Karpas-422 (cell line): ENCODE results near the gene ACSBG1. TPM values are rescaled to one million over a fixed set of nuclear protein-coding genes. Genes with fewer than 3 reads are reported as not detected.

Experiments used
- DNase-seq: peaks from one replicate; pipeline ENCODE4 v3.0.0-alpha.2; 2015
- H2AFZ ChIP-seq: fragments of 200-600 bp; sonication (generic); 2 replicates; pipeline ENCODE4 v1.6.1; 2014; ENCODE audit warnings: antibody characterized with exemption, low read length, mixed read lengths
- H3K27ac ChIP-seq: fragments of 200-600 bp; sonication (generic); 2 replicates; pipeline ENCODE4 v1.5.1; 2014; ENCODE audit warnings: mild to moderate bottlenecking, low read length, moderate library complexity
- H3K27me3 ChIP-seq: fragments of 200-600 bp; sonication (generic); 2 replicates; pipeline ENCODE4 v1.6.1; 2014; ENCODE audit warnings: low read length, mixed read lengths
- H3K36me3 ChIP-seq: fragments of 200-600 bp; sonication (generic); 2 replicates; pipeline ENCODE4 v1.6.1; 2014; ENCODE audit warnings: low read length, mixed read lengths; ENCODE audit not compliant: insufficient read depth
- H3K4me1 ChIP-seq: fragments of 200-600 bp; sonication (generic); 2 replicates; pipeline ENCODE4 v1.6.1; 2014; ENCODE audit warnings: mild to moderate bottlenecking, low read length, mixed read lengths
- H3K4me2 ChIP-seq: fragments of 200-600 bp; sonication (generic); 2 replicates; pipeline ENCODE4 v1.6.1; 2014; ENCODE audit warnings: low read length, low read depth, mild to moderate bottlenecking; ENCODE audit not compliant: poor library complexity, severe bottlenecking
- H3K4me3 ChIP-seq: fragments of 200-600 bp; sonication (generic); 2 replicates; pipeline ENCODE4 v1.5.1; 2014; ENCODE audit warnings: mild to moderate bottlenecking, antibody characterized with exemption, low read length, mixed read lengths
- H3K79me2 ChIP-seq: fragments of 200-600 bp; sonication (generic); 2 replicates; pipeline ENCODE4 v1.6.1; 2014; ENCODE audit warnings: mild to moderate bottlenecking, low read length, mixed read lengths
- H3K9ac ChIP-seq: fragments of 200-600 bp; sonication (generic); 2 replicates; pipeline ENCODE4 v1.6.0; 2014; ENCODE audit warnings: low read length
- H3K9me2 ChIP-seq: fragments of 200-600 bp; sonication (generic), shearing (Covaris generic); replicated peaks from 2 replicates; pipeline ENCODE4 v1.6.0; 2014; ENCODE audit warnings: mild to moderate bottlenecking, low read length, moderate library complexity; ENCODE audit not compliant: insufficient read depth
- H3K9me3 ChIP-seq: fragments of 300-700, 200-600 bp; sonication (generic); 2 replicates; pipeline ENCODE4 v1.6.1; 2014; ENCODE audit warnings: low read length, mixed read lengths
- H4K20me1 ChIP-seq: fragments of 200-600 bp; sonication (generic); 2 replicates; pipeline ENCODE4 v1.6.1; 2014; ENCODE audit warnings: mild to moderate bottlenecking, antibody characterized with exemption, low read length, low read depth; ENCODE audit not compliant: insufficient read depth
- total RNA-seq: library from RNA; depleted of rRNA; stranded (reverse); fragments of >200 nt; shearing (Covaris generic); gene quantifications from 2 replicates; pipeline ENCODE4 v1.2.3, GENCODE V29; 2014; ENCODE audit warnings: low replicate concordance

Gene ACSBG1
- total RNA-seq, 1 experiment from 2014 or later, result not detected

DNA sequence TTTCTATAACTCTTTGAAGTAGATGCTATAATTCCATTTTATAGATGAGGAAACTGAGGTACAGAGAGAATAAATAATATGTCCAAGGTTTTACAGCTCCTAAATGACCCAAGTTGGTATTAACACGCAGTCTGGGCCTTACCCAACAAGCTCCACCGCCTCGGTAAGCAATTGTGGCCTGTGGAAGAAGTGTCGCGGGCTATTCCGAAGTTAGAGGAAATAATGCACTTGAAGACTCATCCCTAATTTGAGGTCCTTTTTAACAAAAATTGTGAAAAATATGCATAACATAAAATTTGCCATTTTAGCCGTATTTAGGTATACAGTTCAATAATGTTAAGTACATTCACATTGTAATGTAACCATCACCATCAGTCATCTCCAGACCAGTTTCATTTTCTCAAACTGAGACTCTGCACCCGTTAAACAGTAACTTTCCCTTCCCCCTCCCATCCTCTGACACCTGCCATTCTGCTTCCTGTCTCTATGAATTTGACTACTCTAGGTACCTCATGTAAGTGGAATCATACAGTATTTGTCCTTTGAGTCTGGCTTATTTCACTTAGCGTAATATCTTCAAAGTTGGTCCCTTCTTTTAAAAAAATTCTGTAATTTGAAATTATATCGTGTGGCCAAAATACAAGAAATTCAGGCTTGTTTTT is 67.0 kb downstream of the ACSBG1 start:
- Histone ChIP-seq H3K79me2 (no peaks in the 10 kb centered on the region), H3K27ac (no peak overlapping the region), H3K9me2 (no peaks in the 10 kb centered on the region), H4K20me1 (no peaks in the 10 kb centered on the region), H3K4me2 (no peak overlapping the region), H3K9ac (no peak overlapping the region), H3K9me3 (no peaks in the 10 kb centered on the region), H3K4me1 (no peaks in the 10 kb centered on the region), H3K4me3 (no peak overlapping the region), H3K36me3 (peaks cover 72% of the 10 kb centered on the region), H2AFZ (no peak overlapping the region), H3K27me3 (no peaks in the 10 kb centered on the region)
- no peak for DNase-seq

DNA sequence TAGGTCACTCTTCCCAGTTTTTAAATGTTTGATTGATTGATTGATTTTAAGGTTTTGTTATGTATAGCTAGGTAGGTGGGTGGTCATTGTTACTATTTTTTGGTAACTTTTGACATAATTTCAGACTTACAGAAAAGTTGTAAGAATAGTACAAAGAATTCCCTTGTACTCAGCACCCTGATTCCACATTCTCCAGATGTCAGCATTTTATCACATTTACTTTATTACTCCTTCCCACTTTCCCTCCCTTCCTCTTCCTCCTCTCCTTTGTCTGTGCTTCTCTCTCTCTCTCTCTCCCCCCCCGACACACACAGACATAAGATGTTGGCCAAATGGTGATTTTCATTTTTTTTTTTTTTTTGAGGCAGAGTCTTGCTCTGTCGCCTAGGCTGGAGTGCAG is 70.4 kb downstream of the ACSBG1 start:
- no peak overlapping the region for H3K4me3 ChIP-seq
- H3K4me2 ChIP-seq, result no peak overlapping the region
- no peak overlapping the region for H2AFZ ChIP-seq
- H3K27ac ChIP-seq, result no peak overlapping the region
- H3K4me1 ChIP-seq, result no peaks in the 10 kb centered on the region
- H4K20me1 ChIP-seq, result no peaks in the 10 kb centered on the region
- H3K27me3 ChIP-seq, result no peaks in the 10 kb centered on the region
- H3K9ac ChIP-seq, result no peak overlapping the region
- H3K36me3 ChIP-seq, result peaks cover 59% of the 10 kb centered on the region
- no peaks in the 10 kb centered on the region for H3K9me3 ChIP-seq
- no peaks in the 10 kb centered on the region for H3K79me2 ChIP-seq
- H3K9me2 ChIP-seq, result no peaks in the 10 kb centered on the region
- no peak for DNase-seq

DNA sequence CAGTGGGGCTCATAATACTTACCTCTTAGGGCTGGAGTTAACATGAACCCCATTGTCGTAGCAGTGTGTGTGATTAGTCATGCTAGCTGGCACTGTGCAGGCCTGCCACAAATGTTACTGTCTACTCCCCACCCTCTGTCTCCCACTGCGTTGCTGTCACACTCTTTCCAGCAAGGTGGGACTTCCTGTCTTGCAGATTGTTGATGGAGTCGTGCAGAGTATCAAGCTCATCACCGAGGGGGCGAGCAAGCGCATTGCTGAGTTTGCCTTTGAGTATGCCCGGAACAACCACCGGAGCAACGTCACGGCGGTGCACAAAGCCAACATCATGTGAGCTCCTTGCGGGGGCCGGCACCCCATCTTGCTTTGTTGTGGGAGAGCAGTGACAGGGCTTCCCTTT is 72.3 kb downstream of the ACSBG1 start:
- H3K4me3 ChIP-seq, result no peak overlapping the region
- no peak for DNase-seq
- peaks cover 54% of the 10 kb centered on the region for H3K36me3 ChIP-seq
- no peaks in the 10 kb centered on the region for H3K4me1 ChIP-seq
- H3K79me2 ChIP-seq, result peaks cover 5% of the 10 kb centered on the region
- no peaks in the 10 kb centered on the region for H3K9me3 ChIP-seq
- no peaks in the 10 kb centered on the region for H3K9me2 ChIP-seq
- H2AFZ ChIP-seq, result no peak overlapping the region
- H3K27ac ChIP-seq, result no peak overlapping the region
- H3K27me3 ChIP-seq, result no peaks in the 10 kb centered on the region
- no peaks in the 10 kb centered on the region for H4K20me1 ChIP-seq
- H3K4me2 ChIP-seq, result no peak overlapping the region
- no peak overlapping the region for H3K9ac ChIP-seq

DNA sequence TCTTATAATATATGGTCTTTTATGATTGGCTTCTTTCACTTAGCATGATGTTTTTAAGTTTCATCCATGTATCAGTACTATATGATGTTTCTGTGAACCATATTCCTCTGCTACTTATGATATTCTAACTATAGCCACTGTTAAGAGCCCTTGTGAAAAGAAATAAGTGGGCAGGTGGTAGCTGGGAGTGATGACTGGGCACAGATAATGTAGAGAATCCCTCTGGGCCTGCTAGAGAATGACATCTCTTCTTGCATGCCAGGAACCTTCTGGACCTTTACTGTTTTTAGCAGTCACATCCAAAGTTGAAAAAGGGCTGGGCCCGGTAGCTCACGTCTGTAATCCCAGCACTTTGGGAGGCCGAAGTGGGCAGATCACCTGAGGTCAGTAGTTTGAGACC is 75.0 kb downstream of the ACSBG1 start:
- Histone ChIP-seq H3K27ac (no peak overlapping the region), H3K9ac (no peak overlapping the region), H3K27me3 (no peaks in the 10 kb centered on the region), H3K4me3 (no peak overlapping the region), H3K4me2 (no peak overlapping the region), H2AFZ (no peak overlapping the region), H3K36me3 (peaks cover 55% of the 10 kb centered on the region), H4K20me1 (no peaks in the 10 kb centered on the region), H3K4me1 (no peaks in the 10 kb centered on the region), H3K9me2 (no peaks in the 10 kb centered on the region), H3K79me2 (peaks cover 27% of the 10 kb centered on the region), H3K9me3 (no peaks in the 10 kb centered on the region)
- DNase-seq, result no peak

DNA sequence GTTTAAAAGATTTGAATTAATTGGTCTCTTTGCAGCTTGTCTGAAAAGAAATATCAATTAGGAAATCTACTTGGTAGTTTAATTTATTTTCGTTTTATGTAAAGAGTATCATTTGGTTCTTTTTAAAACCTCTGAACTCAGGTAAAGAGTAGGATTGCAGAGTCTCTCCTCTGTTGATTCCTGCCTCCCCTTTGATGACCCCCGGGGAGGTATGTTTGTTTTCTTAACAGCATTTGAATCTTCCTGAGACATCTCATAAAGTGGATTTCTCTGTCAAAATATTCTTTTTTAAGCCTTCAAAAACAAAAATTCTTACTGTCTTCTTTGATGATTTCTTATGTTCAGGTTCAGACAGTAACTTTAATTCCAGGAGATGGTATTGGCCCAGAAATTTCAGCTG is 77.2 kb downstream of the ACSBG1 start:
- H3K27ac ChIP-seq, result no peak overlapping the region
- peaks cover 47% of the 10 kb centered on the region for H3K79me2 ChIP-seq
- H3K36me3 ChIP-seq, result peaks cover 53% of the 10 kb centered on the region; the same call in 1 of the 2 replicates
- H3K27me3 ChIP-seq, result no peaks in the 10 kb centered on the region
- no peak overlapping the region for H3K9ac ChIP-seq
- H3K9me2 ChIP-seq, result no peaks in the 10 kb centered on the region
- H3K4me2 ChIP-seq, result no peak overlapping the region
- H2AFZ ChIP-seq, result no peak overlapping the region
- H3K4me1 ChIP-seq, result no peaks in the 10 kb centered on the region
- no peak overlapping the region for H3K4me3 ChIP-seq
- H3K9me3 ChIP-seq, result no peaks in the 10 kb centered on the region
- no peaks in the 10 kb centered on the region for H4K20me1 ChIP-seq
- DNase-seq, result no peak

DNA sequence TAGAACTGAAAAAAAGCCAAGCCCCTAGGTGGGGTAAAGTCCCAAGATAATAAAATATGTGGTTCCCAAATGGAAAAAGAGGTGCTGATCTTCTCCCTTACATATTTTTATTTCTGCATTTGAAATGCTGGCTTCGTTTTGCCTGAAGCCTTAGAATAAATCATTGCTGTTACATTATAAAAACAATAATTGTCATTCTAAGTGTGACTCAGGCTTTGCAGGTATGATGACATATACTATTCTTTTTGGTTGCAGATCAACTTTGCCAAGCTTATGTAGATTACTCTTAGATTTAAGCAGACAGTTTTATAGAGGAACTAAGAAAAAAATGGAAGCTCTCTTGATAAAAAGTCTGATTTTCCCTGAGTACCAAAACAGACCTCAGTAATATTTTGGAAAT is 77.7 kb downstream of the ACSBG1 start:
- H3K27me3 ChIP-seq, result no peaks in the 10 kb centered on the region
- no peaks in the 10 kb centered on the region for H3K9me2 ChIP-seq
- H3K9ac ChIP-seq, result no peak overlapping the region
- peaks cover 52% of the 10 kb centered on the region; the same call in 1 of the 2 replicates for H3K36me3 ChIP-seq
- H3K79me2 ChIP-seq, result peaks cover 51% of the 10 kb centered on the region
- H3K4me2 ChIP-seq, result no peak overlapping the region
- H4K20me1 ChIP-seq, result no peaks in the 10 kb centered on the region
- no peak overlapping the region for H2AFZ ChIP-seq
- no peak overlapping the region for H3K27ac ChIP-seq
- H3K4me1 ChIP-seq, result no peaks in the 10 kb centered on the region
- H3K4me3 ChIP-seq, result no peak overlapping the region
- DNase-seq, result no peak
- H3K9me3 ChIP-seq, result no peaks in the 10 kb centered on the region

DNA sequence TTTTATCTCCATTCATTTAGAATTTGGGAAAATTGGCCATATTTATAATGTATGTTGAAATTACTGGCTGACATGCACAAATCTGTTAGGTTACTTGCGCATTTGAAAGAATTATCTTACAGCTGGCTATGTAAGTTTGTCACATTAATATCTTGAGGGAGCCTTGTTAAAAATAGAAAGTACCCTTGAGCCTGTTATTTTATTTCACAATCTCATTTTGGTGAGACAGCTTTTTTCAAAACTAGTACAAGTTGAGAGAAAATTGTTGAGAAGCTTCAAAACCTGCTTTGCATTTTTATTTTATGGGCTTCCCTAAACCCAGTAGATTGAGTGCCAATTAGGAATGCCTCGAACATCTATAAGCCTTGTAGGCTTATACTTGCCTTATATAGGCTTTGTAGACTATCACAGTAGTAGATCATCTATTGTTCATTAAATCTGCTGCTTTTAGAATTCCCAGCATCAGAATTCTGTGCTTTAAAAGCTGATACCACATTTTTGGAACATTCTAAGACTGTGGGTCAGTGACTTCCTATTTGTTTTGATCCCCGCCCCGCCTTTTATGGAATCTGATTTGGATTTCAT is 78.9 kb downstream of the ACSBG1 start:
- H3K27me3 ChIP-seq, result no peaks in the 10 kb centered on the region
- peaks cover 46% of the 10 kb centered on the region; the same call in 1 of the 2 replicates for H3K36me3 ChIP-seq
- H3K9me2 ChIP-seq, result no peaks in the 10 kb centered on the region
- no peak overlapping the region for H3K4me3 ChIP-seq
- peaks cover 63% of the 10 kb centered on the region for H3K79me2 ChIP-seq
- no peak overlapping the region for H3K9ac ChIP-seq
- no peak overlapping the region for H3K4me2 ChIP-seq
- H3K4me1 ChIP-seq, result peaks cover 7% of the 10 kb centered on the region
- H3K9me3 ChIP-seq, result no peaks in the 10 kb centered on the region
- H2AFZ ChIP-seq, result no peak overlapping the region
- DNase-seq, result no peak
- no peak overlapping the region for H3K27ac ChIP-seq
- no peaks in the 10 kb centered on the region for H4K20me1 ChIP-seq

DNA sequence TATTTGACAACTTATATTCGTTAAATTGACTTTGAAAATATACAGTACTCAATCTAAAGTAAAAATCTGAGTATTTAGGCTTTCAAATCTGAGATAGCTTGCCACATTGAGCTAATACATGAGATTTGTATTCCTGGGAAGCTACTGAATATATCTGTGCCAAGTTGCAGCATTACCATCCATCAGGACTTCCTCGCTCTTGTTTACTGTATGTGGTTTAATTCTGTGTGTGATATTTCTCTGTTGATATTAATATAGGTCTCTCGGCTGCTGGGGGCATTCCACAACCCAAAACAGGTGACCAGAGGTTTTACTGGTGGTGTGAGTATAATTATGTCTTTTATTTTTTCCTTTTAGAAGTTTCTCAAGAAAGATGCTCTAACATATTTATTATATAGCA is 79.4 kb downstream of the ACSBG1 start:
- Histone ChIP-seq H3K27ac (no peak overlapping the region), H3K9me3 (no peaks in the 10 kb centered on the region), H3K4me1 (peaks cover 10% of the 10 kb centered on the region), H3K9ac (no peak overlapping the region), H3K36me3 (peaks cover 44% of the 10 kb centered on the region; the same call in 1 of the 2 replicates), H3K79me2 (peaks cover 68% of the 10 kb centered on the region), H3K4me2 (no peak overlapping the region), H4K20me1 (no peaks in the 10 kb centered on the region), H3K4me3 (no peak overlapping the region), H2AFZ (no peak overlapping the region), H3K9me2 (no peaks in the 10 kb centered on the region), H3K27me3 (no peaks in the 10 kb centered on the region)
- DNase-seq, result no peak
